GM21529 (cell line): Measurements from ENCODE around the gene PLCL2.
"Not testable (repeated sequence)": the region's sequence is repeated elsewhere in the genome, so short reads cannot be mapped to it uniquely, and the experiment has no call there.

Experiments used
- ATAC-seq: cut with Tn5 transposase; IDR thresholded peaks from one replicate; pipeline ENCODE4 v1.9.1; 2021; ENCODE audit not compliant: unreplicated experiment

Gene PLCL2

DNA sequence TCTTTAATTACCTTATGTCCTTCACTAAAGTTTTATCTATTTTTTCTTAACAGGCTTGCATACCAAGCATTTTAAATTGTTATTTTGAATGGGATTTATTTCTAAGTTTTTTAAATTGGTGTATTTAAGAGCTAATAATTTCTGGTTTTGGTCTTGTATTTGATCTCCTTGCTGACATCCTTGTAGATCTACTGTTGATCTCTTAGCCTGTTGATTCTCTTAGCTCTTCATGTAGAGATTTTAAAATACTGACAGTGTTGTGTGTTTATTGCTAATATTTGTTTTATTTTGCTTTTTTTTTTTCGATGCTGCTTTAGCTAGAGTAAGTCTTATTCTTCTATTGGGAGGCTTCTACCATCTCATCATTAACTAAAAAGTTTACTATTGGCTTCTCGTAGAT lies 65.5 kb downstream of the PLCL2 start:
- ATAC-seq, result no peak

DNA sequence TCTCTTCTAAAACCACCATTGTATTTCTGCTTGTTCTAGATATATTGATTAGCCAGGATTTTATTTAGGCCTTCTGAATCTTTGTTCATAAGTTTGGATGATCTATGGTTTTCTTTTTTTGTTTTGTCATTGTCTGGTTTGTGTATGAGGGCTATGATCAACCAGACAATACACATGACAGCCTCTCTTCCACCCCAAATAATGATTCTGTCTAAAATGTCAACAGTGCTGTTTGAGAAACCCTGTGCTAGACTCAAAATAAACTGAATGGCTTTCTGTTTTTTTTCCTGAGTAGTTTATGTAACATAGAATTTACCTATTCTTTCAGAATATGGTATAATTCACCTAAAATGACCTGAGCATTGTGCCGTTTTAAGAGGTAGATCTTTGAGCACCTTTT lies 66.1 kb downstream of the PLCL2 start:
- ATAC-seq, result no peak

DNA sequence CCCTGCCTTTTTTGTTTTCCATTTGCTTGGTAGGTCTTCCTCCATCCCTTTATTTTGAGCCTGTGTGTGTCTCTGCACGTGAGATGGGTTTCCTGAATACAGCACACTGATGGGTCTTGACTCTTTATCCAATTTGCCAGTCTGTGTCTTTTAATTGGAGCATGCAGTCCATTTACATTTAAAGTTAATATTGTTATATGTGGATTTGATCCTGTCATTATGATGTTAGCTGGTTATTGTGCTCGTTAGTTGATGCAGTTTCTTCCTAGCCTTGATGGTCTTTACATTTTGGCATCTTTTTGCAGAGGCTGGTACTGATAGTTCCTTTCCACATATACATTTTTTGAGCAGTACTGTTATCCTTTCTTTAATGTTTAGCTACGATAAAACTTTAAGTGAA lies 73.1 kb downstream of the PLCL2 start:
- not testable (repeated sequence) for ATAC-seq

DNA sequence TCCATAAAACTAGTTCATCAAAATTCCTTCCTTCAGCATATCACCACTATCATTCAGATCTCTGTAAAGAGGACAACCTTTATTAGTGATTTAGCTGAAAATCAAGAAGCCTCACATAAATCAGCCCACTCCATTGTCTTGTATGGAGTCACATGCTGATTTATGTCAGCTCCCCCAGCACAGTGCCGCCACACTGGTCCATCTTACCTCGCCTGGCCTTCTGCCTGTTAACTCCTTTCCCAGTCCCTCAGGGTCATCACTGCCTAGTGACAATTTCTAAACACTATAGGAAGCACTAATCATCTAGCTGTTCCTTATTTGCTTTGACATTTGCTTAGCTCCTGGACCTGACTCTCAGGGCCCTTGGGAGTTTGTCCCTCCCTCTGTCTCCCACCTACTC lies 75.4 kb downstream of the PLCL2 start:
- no peak for ATAC-seq

- no peak for ATAC-seq
Measured at GRCh38 chr3:16961621-16962205, 77.0 kb downstream of the PLCL2 start.

DNA sequence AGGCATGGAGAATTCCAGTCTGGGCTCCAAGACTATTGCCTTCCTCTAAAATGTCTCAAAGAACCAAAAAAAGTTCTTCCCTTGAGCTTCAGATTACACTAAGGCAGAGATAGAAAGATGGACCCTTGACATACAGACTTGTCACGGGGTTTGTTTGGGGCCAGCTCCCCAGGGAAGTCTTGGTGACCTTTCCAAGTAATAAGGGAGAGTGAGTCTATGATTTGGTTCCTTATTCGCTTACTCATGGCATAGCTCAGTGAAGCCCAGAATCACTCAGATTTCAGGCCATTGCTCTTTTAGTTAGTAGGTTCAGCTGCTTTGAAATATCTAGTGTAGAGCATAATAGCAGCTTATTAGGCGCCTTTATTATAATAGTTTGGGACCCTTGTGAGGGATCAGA lies 90.3 kb downstream of the PLCL2 start:
- ATAC-seq, result no peak

GRCh38 chr3:16978234-16978920 lies 93.6 kb downstream of the PLCL2 start:
- ATAC-seq, result no peak

GRCh38 chr3:16978921-16979271 lies 94.1 kb downstream of the PLCL2 start:
- ATAC-seq, result no peak

DNA sequence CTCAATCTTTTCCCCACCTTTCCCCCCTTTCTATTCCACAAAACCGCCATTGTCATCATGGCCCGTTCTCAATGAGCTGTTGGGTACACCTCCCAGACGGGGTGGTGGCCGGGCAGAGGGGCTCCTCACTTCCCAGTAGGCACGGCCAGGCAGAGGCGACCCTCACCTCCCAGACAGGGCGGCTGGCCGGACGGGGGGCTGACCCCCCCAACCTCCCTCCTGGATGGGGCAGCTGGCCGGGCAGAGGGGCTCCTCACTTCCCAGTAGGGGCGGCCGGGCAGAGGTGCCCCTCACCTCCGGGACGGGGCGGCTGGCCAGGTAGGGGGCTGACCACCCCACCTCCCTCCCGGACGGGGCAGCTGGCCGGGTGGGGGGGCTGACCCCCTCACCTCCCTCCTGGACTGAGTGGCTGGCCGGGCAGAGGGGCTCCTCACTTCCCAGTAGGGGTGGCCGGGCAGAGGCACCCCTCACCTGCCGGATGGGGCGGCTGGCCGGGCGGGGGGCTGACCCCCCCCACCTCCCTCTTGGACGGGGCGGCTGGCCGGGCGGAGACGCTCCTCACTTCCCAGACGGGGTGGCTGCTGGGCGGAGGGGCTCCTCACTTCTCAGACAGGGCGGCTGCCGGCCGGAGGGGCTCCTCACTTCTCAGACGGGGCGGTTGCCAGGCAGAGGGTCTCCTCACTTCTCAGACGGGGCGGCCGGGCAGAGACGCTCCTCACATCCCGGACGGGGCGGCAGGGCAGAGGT lies 95.2 kb downstream of the PLCL2 start:
- ATAC-seq, result not testable (repeated sequence)

- not testable (repeated sequence) for ATAC-seq
Measured at GRCh38 chr3:16980526-16980925, 95.8 kb downstream of the PLCL2 start.

- ATAC-seq, result no peak
Measured at GRCh38 chr3:16982460-16982859, 97.7 kb downstream of the PLCL2 start.

GRCh38 chr3:16985608-16986007 lies 100.9 kb downstream of the PLCL2 start:
- no peak for ATAC-seq

DNA sequence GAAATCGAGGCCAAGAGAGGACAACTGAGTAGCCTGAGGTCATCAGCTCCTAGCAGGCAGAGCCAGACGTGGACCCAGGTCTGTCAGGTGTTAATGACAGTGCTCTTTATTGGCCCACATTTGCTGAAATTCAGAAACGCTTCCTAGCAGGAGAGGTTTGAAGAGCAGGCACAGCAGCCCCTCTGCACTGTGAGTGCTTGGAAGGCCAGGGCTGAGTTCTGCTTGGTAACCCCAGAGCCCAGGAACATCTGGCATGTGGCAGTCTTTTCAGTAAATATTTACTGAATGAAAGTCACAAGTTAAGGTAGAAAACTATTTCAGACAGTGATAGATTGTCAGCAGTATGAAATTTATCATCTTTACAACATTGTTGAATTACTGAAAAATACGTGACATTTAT lies 102.4 kb downstream of the PLCL2 start:
- no peak for ATAC-seq

GRCh38 chr3:16990163-16990562 lies 105.4 kb downstream of the PLCL2 start:
- no peak for ATAC-seq

DNA sequence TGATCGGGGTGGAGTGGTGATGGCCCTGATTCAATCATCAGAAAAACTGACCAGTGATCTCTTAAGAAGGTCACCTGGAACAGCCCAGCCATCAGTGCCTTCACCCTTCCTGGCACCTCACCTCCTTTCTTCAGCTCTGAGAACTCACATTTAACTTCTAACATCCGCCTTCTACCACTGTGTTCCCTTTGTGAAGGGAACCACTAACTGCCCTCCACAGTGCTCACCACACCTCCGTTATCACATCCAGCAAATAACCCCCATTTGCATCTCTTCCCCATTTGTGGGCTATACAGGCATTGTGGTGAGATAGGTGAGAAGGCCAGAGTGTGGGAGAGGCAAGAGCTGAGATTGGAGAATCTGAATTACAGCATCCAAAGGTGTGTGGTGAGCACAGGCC lies 107.4 kb downstream of the PLCL2 start:
- no peak for ATAC-seq

DNA sequence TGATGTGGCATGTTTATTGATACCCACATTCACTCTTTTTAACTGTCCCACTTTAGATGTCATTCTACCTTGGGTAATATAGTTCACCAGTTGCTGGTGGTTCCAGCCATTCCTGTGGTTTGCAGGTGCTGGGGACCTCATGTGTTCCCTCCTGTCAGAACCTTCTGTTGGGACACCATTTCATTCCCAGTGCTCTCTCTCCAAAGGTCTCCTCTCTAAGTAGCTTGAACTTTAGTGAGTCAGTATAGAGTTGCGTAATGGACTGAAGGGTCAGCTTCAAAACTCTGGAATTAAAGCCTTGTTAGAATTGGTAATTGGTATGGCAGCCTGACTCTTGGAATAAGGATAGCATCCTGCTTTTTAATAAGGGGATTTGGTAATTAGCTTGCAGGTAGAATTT lies 108.5 kb downstream of the PLCL2 start:
- ATAC-seq, result no peak

DNA sequence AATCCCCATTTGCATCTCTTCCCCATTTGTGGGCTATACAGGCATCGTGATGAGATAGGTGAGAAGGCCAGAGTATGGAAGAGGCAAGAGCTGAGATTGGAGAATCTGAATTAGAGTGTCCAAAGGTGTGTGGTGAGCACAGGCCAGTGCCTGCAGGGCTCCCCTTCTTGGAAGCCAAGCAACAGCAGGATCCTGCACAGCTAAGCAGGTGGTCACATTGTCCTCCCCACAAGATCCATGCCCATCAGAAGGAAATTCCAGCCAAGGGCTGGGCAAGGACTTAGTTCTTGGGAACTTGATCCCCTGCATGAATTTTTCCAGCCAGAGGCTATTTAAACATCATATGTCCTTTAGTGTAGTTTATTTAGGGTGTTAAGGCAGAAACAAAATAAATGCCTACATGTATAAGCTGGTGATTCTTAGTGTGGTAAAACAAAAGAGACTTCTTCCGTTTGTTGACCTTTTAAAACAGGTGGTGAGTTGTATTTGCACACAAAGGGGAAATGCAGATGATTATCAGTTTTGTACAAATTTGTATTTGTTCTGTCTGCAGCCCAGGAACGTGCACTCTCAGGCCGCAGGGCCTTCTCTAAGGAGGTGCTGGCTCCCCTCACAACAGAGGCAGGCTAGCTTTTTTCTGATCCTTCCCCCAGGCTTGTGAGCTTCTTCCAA lies 110.2 kb downstream of the PLCL2 start:
- no peak for ATAC-seq

GRCh38 chr3:16995601-16996000 lies 110.8 kb downstream of the PLCL2 start:
- no peak for ATAC-seq

- ATAC-seq, result peak; percentile 55
Measured at GRCh38 chr3:16998236-16998923, 113.6 kb downstream of the PLCL2 start.

GRCh38 chr3:16999161-16999560 lies 114.4 kb downstream of the PLCL2 start:
- no peak for ATAC-seq

DNA sequence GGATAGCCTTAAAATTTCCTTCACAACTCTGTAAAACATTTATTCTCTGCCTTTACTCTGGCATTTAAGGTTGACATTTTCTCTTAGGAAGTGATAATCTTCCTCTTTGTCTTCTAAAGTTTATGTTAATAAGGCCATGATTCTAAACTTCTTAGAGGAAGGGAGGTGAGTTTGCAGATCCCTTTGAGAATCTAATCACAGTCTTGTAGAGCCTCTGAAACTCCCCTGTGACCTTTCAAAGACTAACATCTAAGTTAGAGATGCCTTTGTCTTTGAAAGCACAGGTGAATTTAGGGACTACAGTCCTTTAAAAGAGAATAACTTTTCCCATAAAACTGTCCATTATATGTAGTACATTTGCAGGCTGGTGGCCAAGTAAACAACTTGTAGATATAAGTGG lies 115.1 kb downstream of the PLCL2 start:
- ATAC-seq, result no peak
